Activated T-helper 2 cell treated with anti-CD3 and anti-CD28 coated beads, Interferon-gamma antibody, Interleukin-2, Interleukin-4, amounts not matched to agents 10 μg/mL and 5 μg/mL and 100 μg/mL, durations not matched to agents 14 hours and 24 hours and 36 hours (primary cell): Measurements from ENCODE around the gene DAPP1. TPM values are rescaled to one million over a fixed set of nuclear protein-coding genes. Genes with fewer than 3 reads are reported as not detected.
A peak's percentile ranks its signal among the peaks of the same experiment; 100 is the strongest.
"Not testable (repeated sequence)": the region's sequence is repeated elsewhere in the genome, so short reads cannot be mapped to it uniquely, and the experiment has no call there.

ENCODE experiments used
- DNase-seq: peaks from one replicate; pipeline ENCODE4 v3.0.0; 2021; ENCODE audit warnings: low spot score
- H3K27ac Mint-ChIP-seq: one replicate; pipeline ENCODE4 v1.8.0; 2021; ENCODE audit warnings: mixed read lengths
- H3K27me3 Mint-ChIP-seq: one replicate; pipeline ENCODE4 v1.8.0; 2021; ENCODE audit warnings: low read depth, mixed read lengths
- H3K36me3 Mint-ChIP-seq: one replicate; pipeline ENCODE4 v1.8.0; 2021; ENCODE audit warnings: low read depth, mixed read lengths
- H3K4me1 Mint-ChIP-seq: one replicate; pipeline ENCODE4 v1.8.0; 2021; ENCODE audit warnings: low read depth, mixed read lengths
- H3K4me3 Mint-ChIP-seq: one replicate; pipeline ENCODE4 v1.8.0; 2021; ENCODE audit warnings: low read depth, mild to moderate bottlenecking, moderate library complexity, mixed read lengths
- H3K9me3 Mint-ChIP-seq: one replicate; pipeline ENCODE4 v1.8.0; 2021; ENCODE audit warnings: mixed read lengths
- intact Hi-C: fragments of 100-400 bp; cut with micrococcal nuclease; formaldehyde crosslinking; loops from one replicate; pipeline ENCODE4 v1.15.1; 2023
- total RNA-seq: library from RNA; stranded (reverse); gene quantifications from 2 replicates; pipeline ENCODE4 v1.2.3, GENCODE V29; 2022

The DAPP1 gene
- total RNA-seq, 1 donor from 2014 or later = 23.6 TPM

DNA sequence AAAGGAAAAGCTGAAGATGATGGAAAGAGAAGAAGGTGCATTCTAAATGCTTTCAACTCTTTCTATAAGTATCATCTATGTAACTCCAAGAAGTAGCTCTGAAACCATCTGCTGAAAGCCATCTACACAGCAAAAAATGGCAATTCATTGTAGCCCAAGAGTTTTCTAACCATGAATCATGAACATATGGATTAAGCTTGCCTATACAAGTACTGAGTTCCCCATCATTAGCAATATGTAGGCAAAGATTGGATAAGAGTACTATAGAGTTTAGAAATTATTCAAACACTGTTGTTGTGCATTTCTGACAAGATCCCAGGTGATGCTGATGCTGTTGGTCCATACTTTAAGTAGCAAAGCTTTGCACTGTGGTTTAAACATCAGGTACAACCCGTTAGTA is 11.2 kb downstream of the DAPP1 start:
- Mint-ChIP-seq H3K27me3 (no peaks in the 10 kb centered on the region), H3K4me3 (no peak overlapping the region), H3K36me3 (peaks cover 30% of the 10 kb centered on the region), H3K4me1 (peaks cover 35% of the 10 kb centered on the region), H3K27ac (no peak overlapping the region), H3K9me3 (peaks cover 3% of the 10 kb centered on the region)
- intact Hi-C loops = no loop called here
- DNase-seq = no peak

DNA sequence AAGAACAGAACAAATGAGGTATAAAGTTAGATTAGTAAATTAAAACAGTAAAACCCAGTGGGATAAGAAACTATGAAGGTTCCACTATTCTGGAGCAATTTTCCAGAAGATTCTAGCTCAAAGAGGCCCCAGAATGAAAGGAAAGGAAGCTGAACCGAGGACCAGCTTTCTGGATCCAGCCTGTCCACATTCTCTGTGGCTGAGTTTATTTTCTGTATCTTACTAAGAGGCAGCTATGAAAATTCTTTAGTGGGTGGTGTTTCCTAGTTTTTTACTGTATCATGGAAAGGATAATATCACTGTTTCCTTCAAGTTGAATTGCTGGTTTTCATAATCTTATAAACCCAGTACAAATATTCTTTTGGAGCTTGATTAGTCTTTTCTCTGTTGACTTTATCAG is 11.8 kb downstream of the DAPP1 start:
- no peak overlapping the region for H3K4me3 Mint-ChIP-seq
- intact Hi-C loops = no loop called here
- H3K36me3 Mint-ChIP-seq = peaks cover 30% of the 10 kb centered on the region
- H3K27ac Mint-ChIP-seq = no peak overlapping the region
- no peak for DNase-seq
- H3K4me1 Mint-ChIP-seq = peaks cover 35% of the 10 kb centered on the region
- H3K27me3 Mint-ChIP-seq = no peaks in the 10 kb centered on the region
- H3K9me3 Mint-ChIP-seq = peaks cover 2% of the 10 kb centered on the region

DNA sequence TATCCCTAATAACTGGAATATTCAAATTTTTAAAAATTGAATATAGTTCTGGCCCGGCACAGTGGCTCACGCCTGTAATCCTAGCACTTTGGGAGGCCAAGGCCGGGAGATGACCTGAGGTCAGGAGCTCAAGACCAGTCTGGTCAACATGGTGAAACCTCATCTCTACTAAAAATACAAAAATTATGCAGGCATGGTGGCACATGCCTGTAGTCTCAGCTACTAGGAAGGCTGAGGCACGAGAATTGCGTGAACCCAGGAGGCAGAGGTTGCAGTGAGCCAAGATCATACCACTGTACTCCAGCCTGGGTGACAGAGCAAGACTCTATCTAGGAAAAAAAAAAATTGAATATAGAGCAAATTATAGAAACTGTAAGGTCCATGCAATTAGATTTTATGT is 13.4 kb downstream of the DAPP1 start:
- intact Hi-C loops, H3K4me3 Mint-ChIP-seq, H3K9me3 Mint-ChIP-seq, DNase-seq, H3K27ac Mint-ChIP-seq, H3K27me3 Mint-ChIP-seq: not testable (repeated sequence)
- H3K36me3 Mint-ChIP-seq = peaks cover 25% of the 10 kb centered on the region
- H3K4me1 Mint-ChIP-seq = peaks cover 25% of the 10 kb centered on the region

DNA sequence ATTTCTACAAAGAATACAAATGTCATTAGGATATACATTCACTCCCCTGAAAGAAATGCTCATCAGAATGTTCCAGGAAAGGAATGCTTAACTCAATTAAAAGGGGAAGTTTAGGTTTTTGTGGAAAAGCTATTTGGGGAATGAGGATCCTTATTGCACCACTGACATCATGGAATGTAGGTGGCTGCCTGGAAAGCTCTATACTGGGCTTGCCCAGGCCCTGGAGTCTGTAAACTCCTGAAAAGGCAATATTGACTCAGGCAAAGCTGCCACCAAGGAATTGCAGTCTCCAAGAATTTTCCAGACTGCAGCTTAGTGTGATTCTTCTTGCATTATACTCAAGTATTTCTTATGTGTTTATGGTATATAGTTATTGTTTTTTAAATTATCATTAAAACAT is 15.7 kb downstream of the DAPP1 start:
- intact Hi-C loops = no loop called here
- Mint-ChIP-seq H3K4me3 (no peak overlapping the region), H3K27me3 (no peaks in the 10 kb centered on the region), H3K9me3 (no peaks in the 10 kb centered on the region), H3K4me1 (peaks cover 11% of the 10 kb centered on the region), H3K36me3 (peaks cover 36% of the 10 kb centered on the region), H3K27ac (no peak overlapping the region)
- DNase-seq = no peak

DNA sequence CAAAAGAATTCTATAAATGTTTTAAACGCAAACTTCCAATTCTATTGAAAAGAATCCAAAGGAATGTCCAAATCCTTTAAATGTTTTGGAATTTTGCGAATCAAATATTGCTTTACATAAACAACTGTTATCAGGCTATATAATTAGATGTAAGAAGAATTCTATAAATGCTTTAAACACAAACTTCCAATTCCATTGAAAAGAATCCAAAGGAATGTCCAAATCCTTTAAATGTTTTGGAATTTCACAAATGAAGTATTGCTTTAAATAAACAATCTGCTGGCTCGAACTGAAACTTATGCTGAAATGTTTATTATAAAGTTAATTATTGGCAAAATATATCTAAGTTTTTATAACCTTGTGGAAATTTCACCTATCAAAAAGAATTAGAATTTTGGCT is 16.1 kb downstream of the DAPP1 start:
- peaks cover 37% of the 10 kb centered on the region for H3K36me3 Mint-ChIP-seq
- peaks cover 7% of the 10 kb centered on the region for H3K4me1 Mint-ChIP-seq
- no peaks in the 10 kb centered on the region for H3K27me3 Mint-ChIP-seq
- H3K4me3 Mint-ChIP-seq = no peak overlapping the region
- no peaks in the 10 kb centered on the region for H3K9me3 Mint-ChIP-seq
- H3K27ac Mint-ChIP-seq = no peak overlapping the region
- DNase-seq = no peak
- intact Hi-C loops = no loop called here

DNA sequence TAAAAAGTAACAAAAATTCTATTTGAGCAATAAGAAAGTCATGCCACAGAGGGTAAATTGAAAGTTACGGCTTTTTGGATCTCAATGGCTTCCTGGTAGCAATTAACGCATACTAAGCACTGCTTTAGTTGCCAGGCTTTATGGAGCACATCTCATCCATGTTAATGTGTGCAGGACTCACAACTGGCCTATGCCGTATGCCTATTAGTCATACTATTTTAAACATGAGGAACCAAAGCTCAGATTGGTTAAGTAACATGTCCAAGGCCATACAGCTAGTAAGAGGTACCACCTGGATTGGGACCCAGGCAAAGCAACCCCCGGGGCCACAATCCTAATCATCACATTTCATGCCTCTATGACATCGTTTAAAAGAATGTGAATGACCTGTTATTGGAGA is 17.1 kb downstream of the DAPP1 start:
- intact Hi-C loops = no loop called here
- Mint-ChIP-seq H3K4me1 (peaks cover 5% of the 10 kb centered on the region), H3K4me3 (no peak overlapping the region), H3K9me3 (no peaks in the 10 kb centered on the region), H3K27me3 (no peaks in the 10 kb centered on the region), H3K36me3 (peaks cover 40% of the 10 kb centered on the region), H3K27ac (no peak overlapping the region)
- no peak for DNase-seq

DNA sequence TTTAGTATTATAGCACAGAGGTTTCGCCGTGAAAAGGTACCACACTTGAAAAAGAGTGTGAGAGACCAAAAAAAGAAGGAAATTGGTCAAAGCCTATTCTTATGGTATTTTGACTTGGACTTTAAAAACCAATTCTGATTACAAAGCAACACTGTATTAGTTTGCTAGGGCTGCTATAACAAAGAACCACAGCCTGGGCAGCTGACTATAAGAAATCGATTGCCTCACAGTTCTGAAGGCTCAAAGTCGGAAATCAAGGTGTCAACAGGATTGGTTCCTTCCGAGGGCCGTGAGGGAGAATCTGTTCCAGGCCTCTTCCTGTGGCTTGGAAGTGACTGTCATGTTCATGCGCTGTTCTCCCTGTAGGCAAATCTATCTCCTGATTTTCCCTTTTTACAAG is 17.9 kb downstream of the DAPP1 start:
- H3K4me1 Mint-ChIP-seq = peaks cover 5% of the 10 kb centered on the region
- H3K4me3 Mint-ChIP-seq = no peak overlapping the region
- DNase-seq = no peak
- intact Hi-C loops = no loop called here
- H3K27me3 Mint-ChIP-seq = no peaks in the 10 kb centered on the region
- peaks cover 47% of the 10 kb centered on the region for H3K36me3 Mint-ChIP-seq
- no peak overlapping the region for H3K27ac Mint-ChIP-seq
- no peaks in the 10 kb centered on the region for H3K9me3 Mint-ChIP-seq

DNA sequence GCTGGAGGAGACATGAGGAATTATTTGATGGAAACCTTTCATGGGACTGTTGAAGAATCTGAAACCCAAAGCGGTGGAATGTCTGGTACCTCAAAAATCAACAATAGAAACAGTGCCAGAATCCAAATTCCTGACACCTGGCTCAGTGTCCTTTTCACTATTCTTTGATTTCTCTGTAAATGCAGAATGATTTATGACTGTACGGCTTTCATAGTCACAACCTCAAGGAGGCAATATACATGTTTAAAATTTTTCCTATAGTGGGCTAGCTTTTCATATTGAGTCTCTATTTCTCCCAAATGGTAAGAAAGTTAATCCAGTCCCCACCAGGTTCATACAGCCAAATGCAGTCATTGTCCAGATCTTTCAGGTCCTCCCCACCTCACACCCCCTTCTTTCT is 19.3 kb downstream of the DAPP1 start:
- Mint-ChIP-seq H3K27ac (no peak overlapping the region), H3K36me3 (peaks cover 53% of the 10 kb centered on the region), H3K4me3 (no peak overlapping the region), H3K4me1 (peaks cover 2% of the 10 kb centered on the region), H3K9me3 (no peaks in the 10 kb centered on the region), H3K27me3 (no peaks in the 10 kb centered on the region)
- intact Hi-C loops = no loop called here
- no peak for DNase-seq

DNA sequence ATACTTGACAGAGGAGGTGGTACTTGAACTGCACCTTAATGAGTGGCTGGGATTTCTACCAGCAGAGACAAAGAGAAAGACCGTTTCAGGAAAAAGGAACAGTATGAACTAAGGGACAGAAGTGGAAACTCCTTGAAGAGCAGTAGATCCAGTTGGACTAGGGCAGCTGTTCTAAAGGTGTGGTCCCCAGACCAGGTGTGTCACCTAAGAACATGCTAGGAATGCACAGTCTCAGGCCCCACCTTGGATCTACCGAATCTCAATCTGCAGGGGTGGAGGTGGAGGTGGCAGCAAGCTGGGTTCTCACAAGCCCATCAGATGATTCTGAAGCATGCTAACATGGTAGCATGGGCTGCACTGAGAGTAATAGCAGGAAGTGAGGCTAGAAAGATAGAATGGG is 22.3 kb downstream of the DAPP1 start:
- Mint-ChIP-seq H3K9me3 (no peaks in the 10 kb centered on the region), H3K27me3 (no peaks in the 10 kb centered on the region), H3K4me3 (no peak overlapping the region), H3K4me1 (peaks cover 7% of the 10 kb centered on the region), H3K27ac (no peak overlapping the region), H3K36me3 (peaks cover 65% of the 10 kb centered on the region)
- DNase-seq = no peak
- intact Hi-C loops = no loop called here

DNA sequence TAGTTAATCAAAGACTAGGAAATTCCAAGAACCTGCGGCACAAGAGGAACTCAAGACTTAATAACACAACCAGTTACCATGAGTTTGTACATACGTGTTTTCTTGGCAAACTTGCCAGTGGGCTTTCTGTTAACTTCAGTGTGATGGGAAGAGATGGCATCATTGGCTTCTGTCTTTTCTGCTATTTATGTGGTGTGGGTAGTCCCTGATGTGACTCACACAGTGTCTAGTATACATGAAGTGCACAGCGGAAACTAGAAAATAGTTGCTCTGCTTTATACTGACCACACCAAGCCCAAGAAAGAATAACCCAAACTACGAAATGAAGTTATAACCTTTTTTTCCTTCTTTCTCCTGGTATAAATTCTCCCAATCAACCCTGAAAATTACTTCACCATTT is 24.5 kb downstream of the DAPP1 start:
- Mint-ChIP-seq H3K27me3 (no peaks in the 10 kb centered on the region), H3K36me3 (peaks cover 64% of the 10 kb centered on the region), H3K4me3 (no peak overlapping the region), H3K27ac (no peak overlapping the region), H3K4me1 (peaks cover 21% of the 10 kb centered on the region), H3K9me3 (no peaks in the 10 kb centered on the region)
- intact Hi-C loops = loop anchor here (10.0 kb wide), 1 partner anchor 906 kb away; no protein-coding TSS in a partner anchor
- no peak for DNase-seq

DNA sequence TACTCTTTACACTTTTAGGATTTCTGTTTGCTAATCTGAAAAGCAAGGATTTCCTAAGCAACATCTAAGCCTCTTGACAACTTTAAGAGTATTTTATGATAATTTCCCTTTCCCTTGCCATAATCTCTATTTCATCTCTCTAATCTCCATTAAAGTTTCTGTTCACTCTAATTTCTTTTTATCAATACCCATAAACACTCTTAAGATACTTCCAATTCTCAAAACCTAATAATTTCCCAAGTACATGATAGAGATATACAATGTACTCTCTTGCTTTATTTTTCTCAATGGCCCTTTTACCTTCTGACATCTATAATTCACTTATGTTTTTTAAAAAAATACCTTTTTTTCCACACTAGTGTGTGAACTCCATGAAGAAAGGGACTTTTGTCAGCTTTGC is 26.8 kb downstream of the DAPP1 start:
- Mint-ChIP-seq H3K27ac (no peak overlapping the region), H3K4me3 (no peak overlapping the region), H3K36me3 (peaks cover 51% of the 10 kb centered on the region), H3K27me3 (no peaks in the 10 kb centered on the region), H3K4me1 (peaks cover 42% of the 10 kb centered on the region), H3K9me3 (no peaks in the 10 kb centered on the region)
- DNase-seq = no peak
- intact Hi-C loops = loop anchor here (10.0 kb wide), 1 partner anchor 909 kb away; no protein-coding TSS in a partner anchor

DNA sequence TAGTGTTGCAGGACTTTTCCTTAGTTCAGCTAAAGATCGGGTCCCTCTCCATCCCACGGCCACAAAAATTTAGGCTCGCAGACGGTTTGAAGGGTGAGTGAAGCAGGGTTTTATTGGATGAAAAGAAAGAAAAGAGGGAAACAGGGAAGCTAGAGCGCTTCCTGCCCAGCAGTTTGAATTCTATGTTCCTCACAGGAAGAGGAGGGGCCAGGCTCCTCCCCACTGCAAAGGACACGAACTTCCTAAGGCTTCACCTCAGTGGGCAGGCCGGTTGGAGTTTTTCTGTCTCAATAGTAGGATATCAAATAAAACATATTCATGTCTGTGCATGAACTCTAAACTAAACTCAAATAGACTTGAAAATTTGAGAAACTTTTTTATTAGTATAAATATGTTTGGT is 27.4 kb downstream of the DAPP1 start:
- Mint-ChIP-seq H3K27me3 (no peaks in the 10 kb centered on the region), H3K36me3 (peaks cover 45% of the 10 kb centered on the region), H3K9me3 (no peaks in the 10 kb centered on the region), H3K27ac (no peak overlapping the region), H3K4me1 (peaks cover 48% of the 10 kb centered on the region), H3K4me3 (no peak overlapping the region)
- DNase-seq = no peak
- intact Hi-C loops = loop anchor here (10.0 kb wide), 1 partner anchor 909 kb away; no protein-coding TSS in a partner anchor

DNA sequence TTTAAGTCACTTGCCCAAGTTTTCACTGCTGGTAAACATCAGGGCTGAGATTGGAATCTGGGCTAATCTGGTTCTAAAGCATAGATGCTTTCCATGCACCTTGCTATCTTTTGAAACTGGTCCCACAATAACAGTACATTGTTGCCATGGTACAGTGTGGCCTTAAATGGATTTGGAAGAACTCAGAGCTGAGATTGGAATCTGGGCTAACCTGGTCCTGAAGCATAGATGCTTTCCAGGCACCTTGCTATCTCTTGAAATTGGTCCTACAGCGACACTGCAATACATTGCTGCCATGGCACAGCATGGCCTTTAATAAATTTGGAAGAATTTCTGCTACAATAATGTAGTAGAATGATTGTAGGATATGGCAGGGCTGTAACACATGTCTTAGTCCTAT is 28.6 kb downstream of the DAPP1 start:
- Mint-ChIP-seq H3K36me3 (peaks cover 43% of the 10 kb centered on the region), H3K9me3 (no peaks in the 10 kb centered on the region), H3K4me3 (no peak overlapping the region), H3K27me3 (no peaks in the 10 kb centered on the region), H3K4me1 (peaks cover 54% of the 10 kb centered on the region), H3K27ac (peak overlapping the region; percentile 69)
- DNase-seq = no peak
- intact Hi-C loops = loop anchor here (5.0 to 10.0 kb wide), 3 partner anchors 88 to 910 kb away; no protein-coding TSS in a partner anchor
